Measurements from ENCODE around the gene CIB2. TPM values are rescaled to one million over a fixed set of nuclear protein-coding genes. Genes with fewer than 3 reads are reported as not detected.

CIB2 gene
- total and polyA plus RNA-seq, 9 donors: 1.7 to 12.4 (median 8.8) TPM

- WGBS, 3 donors: 91 to 92% (median 92%) methylated on average over 13 of the region's 13 CpGs
- intact Hi-C loops (cut with DNase I): loop anchor here in 1 of 4 donors (5.0 kb wide), 1 partner anchor 565 kb away; no protein-coding TSS in a partner anchor
- Histone ChIP-seq H3K4me1 (ENCODE audit: insufficient read depth) (no peaks in the 10 kb centered on the region), H3K27me3 (no peaks in the 10 kb centered on the region), H3K4me3 (no peak overlapping the region), H3K27ac (no peak overlapping the region), H3K36me3 (no peaks in the 10 kb centered on the region), H3K9me3 (no peaks in the 10 kb centered on the region)
- no peak for DNase-seq
- TF ChIP-seq EP300 (IDR thresholded peaks at IDR 0.05) (no peak), POLR2A (IDR thresholded peaks at IDR 0.05) (no peak)
- TF ChIP-seq, protein P1, sequence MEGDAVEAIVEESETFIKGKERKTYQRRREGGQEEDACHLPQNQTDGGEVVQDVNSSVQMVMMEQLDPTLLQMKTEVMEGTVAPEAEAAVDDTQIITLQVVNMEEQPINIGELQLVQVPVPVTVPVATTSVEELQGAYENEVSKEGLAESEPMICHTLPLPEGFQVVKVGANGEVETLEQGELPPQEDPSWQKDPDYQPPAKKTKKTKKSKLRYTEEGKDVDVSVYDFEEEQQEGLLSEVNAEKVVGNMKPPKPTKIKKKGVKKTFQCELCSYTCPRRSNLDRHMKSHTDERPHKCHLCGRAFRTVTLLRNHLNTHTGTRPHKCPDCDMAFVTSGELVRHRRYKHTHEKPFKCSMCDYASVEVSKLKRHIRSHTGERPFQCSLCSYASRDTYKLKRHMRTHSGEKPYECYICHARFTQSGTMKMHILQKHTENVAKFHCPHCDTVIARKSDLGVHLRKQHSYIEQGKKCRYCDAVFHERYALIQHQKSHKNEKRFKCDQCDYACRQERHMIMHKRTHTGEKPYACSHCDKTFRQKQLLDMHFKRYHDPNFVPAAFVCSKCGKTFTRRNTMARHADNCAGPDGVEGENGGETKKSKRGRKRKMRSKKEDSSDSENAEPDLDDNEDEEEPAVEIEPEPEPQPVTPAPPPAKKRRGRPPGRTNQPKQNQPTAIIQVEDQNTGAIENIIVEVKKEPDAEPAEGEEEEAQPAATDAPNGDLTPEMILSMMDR (IDR thresholded peaks at IDR 0.05): no peak
Measured at GRCh38 chr15:78162038-78162437, 30.8 kb upstream of the CIB2 start.

GRCh38 chr15:78159395-78159794 lies 28.1 kb upstream of the CIB2 start:
- WGBS, 3 donors: 93 to 95% (median 94%) methylated on average over 3 of the region's 3 CpGs
- intact Hi-C loops (cut with DNase I): no loop called here
- H3K36me3 ChIP-seq: no peaks in the 10 kb centered on the region
- no peak overlapping the region for H3K27ac ChIP-seq
- H3K4me1 ChIP-seq (ENCODE audit: insufficient read depth): no peaks in the 10 kb centered on the region
- no peak for DNase-seq
- no peak for TF ChIP-seq POLR2A (IDR thresholded peaks at IDR 0.05)
- TF ChIP-seq EP300 (IDR thresholded peaks at IDR 0.05): no peak
- TF ChIP-seq, protein P1 (IDR thresholded peaks at IDR 0.05): no peak
- no peak overlapping the region for H3K4me3 ChIP-seq
- H3K27me3 ChIP-seq: no peaks in the 10 kb centered on the region
- H3K9me3 ChIP-seq: no peaks in the 10 kb centered on the region

DNA sequence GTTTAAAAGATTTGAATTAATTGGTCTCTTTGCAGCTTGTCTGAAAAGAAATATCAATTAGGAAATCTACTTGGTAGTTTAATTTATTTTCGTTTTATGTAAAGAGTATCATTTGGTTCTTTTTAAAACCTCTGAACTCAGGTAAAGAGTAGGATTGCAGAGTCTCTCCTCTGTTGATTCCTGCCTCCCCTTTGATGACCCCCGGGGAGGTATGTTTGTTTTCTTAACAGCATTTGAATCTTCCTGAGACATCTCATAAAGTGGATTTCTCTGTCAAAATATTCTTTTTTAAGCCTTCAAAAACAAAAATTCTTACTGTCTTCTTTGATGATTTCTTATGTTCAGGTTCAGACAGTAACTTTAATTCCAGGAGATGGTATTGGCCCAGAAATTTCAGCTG lies 26.0 kb upstream of the CIB2 start:
- TF ChIP-seq, protein P1 (IDR thresholded peaks at IDR 0.05): no peak
- TF ChIP-seq EP300 (IDR thresholded peaks at IDR 0.05) (no peak), POLR2A (IDR thresholded peaks at IDR 0.05) (no peak)
- H3K9me3 ChIP-seq: no peaks in the 10 kb centered on the region
- DNase-seq: no peak
- no peak overlapping the region for H3K4me3 ChIP-seq
- WGBS, 3 donors: 31 to 49% (median 44%) methylated on average over 2 of the region's 2 CpGs
- no peaks in the 10 kb centered on the region for H3K27me3 ChIP-seq
- intact Hi-C loops (cut with DNase I): no loop called here
- H3K27ac ChIP-seq: no peak overlapping the region
- H3K36me3 ChIP-seq: no peaks in the 10 kb centered on the region
- no peaks in the 10 kb centered on the region for H3K4me1 ChIP-seq (ENCODE audit: insufficient read depth)

DNA sequence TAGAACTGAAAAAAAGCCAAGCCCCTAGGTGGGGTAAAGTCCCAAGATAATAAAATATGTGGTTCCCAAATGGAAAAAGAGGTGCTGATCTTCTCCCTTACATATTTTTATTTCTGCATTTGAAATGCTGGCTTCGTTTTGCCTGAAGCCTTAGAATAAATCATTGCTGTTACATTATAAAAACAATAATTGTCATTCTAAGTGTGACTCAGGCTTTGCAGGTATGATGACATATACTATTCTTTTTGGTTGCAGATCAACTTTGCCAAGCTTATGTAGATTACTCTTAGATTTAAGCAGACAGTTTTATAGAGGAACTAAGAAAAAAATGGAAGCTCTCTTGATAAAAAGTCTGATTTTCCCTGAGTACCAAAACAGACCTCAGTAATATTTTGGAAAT lies 25.4 kb upstream of the CIB2 start:
- intact Hi-C loops (cut with DNase I): no loop called here
- WGBS, 3 donors: 65 to 73% (median 72%) methylated on average over 1 of the region's 1 CpG
- DNase-seq: no peak
- Histone ChIP-seq H3K27ac (no peak overlapping the region), H3K9me3 (no peaks in the 10 kb centered on the region), H3K4me3 (no peak overlapping the region), H3K36me3 (no peaks in the 10 kb centered on the region), H3K27me3 (no peaks in the 10 kb centered on the region), H3K4me1 (ENCODE audit: insufficient read depth) (no peaks in the 10 kb centered on the region)
- TF ChIP-seq POLR2A (IDR thresholded peaks at IDR 0.05) (no peak), EP300 (IDR thresholded peaks at IDR 0.05) (no peak)
- TF ChIP-seq, protein P1 (IDR thresholded peaks at IDR 0.05): no peak
